ENCODE results near the gene GHITM.

DNA sequence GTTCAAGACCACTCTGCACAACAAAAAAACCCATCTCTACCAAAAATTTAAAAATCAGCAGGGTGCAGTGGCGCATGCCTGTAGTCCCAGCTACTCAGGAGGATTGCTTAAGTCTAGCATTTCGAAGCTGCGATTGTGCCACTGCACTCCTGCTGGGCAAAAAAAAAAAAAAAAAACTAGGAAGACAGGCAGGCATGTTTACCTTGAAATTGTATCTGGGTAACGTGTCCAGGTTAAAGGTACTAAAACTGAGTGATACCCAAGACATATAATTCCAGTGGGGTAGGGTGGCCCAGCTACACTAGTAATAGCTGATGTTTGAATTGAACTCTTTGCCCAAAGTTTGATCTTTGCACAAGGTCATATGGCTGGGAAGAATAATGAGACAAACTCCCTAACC, 16.2 kb downstream of the GHITM start:
- TF ChIP-seq, protein P1, sequence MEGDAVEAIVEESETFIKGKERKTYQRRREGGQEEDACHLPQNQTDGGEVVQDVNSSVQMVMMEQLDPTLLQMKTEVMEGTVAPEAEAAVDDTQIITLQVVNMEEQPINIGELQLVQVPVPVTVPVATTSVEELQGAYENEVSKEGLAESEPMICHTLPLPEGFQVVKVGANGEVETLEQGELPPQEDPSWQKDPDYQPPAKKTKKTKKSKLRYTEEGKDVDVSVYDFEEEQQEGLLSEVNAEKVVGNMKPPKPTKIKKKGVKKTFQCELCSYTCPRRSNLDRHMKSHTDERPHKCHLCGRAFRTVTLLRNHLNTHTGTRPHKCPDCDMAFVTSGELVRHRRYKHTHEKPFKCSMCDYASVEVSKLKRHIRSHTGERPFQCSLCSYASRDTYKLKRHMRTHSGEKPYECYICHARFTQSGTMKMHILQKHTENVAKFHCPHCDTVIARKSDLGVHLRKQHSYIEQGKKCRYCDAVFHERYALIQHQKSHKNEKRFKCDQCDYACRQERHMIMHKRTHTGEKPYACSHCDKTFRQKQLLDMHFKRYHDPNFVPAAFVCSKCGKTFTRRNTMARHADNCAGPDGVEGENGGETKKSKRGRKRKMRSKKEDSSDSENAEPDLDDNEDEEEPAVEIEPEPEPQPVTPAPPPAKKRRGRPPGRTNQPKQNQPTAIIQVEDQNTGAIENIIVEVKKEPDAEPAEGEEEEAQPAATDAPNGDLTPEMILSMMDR (IDR thresholded peaks at IDR 0.05): no peak
- no peak for TF ChIP-seq POLR2A (IDR thresholded peaks at IDR 0.05)
